ENCODE data around the gene GFM2. TPM values are rescaled to one million over a fixed set of nuclear protein-coding genes. Genes with fewer than 3 reads are reported as not detected.
A peak's percentile ranks its signal among the peaks of the same experiment; 100 is the strongest.

The GFM2 gene
- total RNA-seq, 6 experiments from 2014 or later, result 16.5 to 35.0 (median 29.7) TPM

DNA sequence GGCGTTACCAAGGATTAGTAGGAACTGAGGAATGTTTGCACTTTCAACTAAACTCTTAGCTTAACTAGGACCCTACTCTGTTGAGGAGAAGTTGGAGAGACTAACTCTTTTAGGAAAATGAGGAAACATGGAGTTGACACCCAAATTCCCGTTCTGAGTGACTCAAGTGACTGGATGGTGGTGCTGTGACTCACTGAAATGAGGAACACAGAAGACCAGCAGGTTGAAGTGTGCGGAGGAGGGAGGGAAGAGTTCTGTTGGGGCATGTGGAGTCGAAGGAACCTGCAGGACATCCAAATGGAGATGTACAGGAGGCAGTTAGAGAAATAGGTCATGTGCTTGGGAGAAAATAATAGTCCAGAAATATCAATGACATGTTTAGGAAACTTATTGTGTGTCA lies 73.7 kb downstream of the GFM2 start:
- peaks cover 3 to 34% (median 6%) of the 10 kb centered on the region in 4 donors for H3K36me3 ChIP-seq
- no peak overlapping the region for H3K4me3 ChIP-seq
- no peak for TF ChIP-seq POLR2A (IDR thresholded peaks at IDR 0.05)
- TF ChIP-seq, protein P1, sequence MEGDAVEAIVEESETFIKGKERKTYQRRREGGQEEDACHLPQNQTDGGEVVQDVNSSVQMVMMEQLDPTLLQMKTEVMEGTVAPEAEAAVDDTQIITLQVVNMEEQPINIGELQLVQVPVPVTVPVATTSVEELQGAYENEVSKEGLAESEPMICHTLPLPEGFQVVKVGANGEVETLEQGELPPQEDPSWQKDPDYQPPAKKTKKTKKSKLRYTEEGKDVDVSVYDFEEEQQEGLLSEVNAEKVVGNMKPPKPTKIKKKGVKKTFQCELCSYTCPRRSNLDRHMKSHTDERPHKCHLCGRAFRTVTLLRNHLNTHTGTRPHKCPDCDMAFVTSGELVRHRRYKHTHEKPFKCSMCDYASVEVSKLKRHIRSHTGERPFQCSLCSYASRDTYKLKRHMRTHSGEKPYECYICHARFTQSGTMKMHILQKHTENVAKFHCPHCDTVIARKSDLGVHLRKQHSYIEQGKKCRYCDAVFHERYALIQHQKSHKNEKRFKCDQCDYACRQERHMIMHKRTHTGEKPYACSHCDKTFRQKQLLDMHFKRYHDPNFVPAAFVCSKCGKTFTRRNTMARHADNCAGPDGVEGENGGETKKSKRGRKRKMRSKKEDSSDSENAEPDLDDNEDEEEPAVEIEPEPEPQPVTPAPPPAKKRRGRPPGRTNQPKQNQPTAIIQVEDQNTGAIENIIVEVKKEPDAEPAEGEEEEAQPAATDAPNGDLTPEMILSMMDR (IDR thresholded peaks at IDR 0.05), result no peak
- H3K27me3 ChIP-seq, result no peaks in the 10 kb centered on the region
- H3K4me1 ChIP-seq, result no peaks in the 10 kb centered on the region
- no peak overlapping the region for H3K27ac ChIP-seq
- H3K9me3 ChIP-seq, result no peaks in the 10 kb centered on the region
- ATAC-seq (no peak), DNase-seq (no peak)
- intact Hi-C loops (cut with DNase I), result no loop called here
- 91% methylated on average over 4 of the region's 4 CpGs for WGBS (ENCODE audit: insufficient coverage, low coverage, low lambda C conversion rate, missing lambda C conversion rate)

DNA sequence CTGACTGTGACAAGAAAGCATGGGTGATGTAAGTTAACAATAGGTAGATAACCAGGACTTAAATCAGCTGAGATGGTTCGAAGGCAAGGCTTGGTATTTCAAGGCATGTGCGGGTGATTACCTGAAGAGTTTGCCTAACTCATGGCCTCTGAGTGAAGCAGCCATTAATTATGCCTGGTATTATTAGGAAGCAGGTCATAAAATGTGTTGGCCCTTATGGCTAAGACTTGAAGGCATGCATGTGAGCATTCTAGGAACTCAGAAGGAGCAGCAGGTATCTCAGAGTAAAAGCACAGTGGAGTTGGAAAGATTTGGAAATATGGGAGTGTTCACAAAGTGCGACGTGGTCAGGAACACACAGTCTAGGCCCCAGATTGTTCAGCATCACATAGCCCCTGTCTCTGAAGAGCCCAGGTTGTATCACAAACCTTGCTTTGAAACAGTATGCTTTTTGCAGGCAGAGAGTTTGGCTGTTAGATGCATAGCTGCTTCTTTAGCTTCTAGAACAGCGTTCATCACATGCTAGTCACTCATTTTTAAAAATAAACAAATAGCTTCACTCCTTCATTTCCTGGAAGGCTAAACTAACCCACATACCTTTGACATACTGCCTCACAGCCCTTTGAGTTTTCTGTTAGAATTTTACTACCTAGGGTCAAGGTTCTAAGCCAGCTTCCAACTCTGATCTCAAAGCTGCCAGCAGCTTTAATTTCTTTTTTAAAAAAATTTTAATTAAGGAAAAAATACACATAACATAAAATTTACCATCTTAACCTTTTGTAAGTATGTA lies 79.8 kb downstream of the GFM2 start:
- H3K4me3 ChIP-seq, result no peak overlapping the region

DNA sequence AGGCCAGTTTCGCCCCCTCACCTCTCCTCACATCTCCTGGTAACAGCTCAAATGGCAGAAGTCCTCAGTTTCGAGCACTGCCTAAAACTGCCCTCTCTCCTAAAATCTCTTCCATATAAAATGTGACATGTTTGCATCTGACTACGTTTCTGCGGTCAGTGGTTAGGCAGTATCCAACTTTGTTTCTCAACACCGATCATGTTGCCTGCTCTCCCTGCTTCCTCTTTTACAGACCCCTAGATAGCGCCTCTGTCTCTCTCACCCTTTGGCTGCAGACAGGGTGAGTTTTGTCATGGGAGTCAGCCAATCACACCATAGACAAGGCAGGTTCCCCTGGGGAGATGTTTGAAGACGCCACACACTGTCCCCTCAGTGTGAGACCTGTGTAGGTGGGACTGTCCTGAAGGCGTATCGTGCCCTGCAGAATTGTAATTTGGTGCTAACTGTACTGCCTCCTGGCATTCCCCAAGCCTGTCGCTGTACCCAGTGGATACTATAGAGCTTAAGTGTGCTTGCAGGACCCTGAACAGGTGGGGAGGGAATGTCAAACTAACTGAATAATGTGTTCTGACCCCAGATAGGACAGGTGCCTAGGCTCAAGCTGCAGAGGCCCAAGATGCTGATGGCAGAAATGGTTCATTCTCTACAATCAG lies 80.8 kb downstream of the GFM2 start:
- ATAC-seq (peak in 3 of 4 donors; percentile 2 to 21 (median 17)), DNase-seq (no peak)
- Histone ChIP-seq H3K9me3 (no peaks in the 10 kb centered on the region), H3K27me3 (no peaks in the 10 kb centered on the region), H3K4me3 (peak overlapping the region; percentile 63 to 98 (median 74)), H3K4me1 (peaks cover 0 to 20% (median 3%) of the 10 kb centered on the region in 4 donors), H3K36me3 (peaks cover 0 to 12% (median 2%) of the 10 kb centered on the region in 4 donors), H3K27ac (peak overlapping the region; percentile 66 to 87 (median 84))
- WGBS (ENCODE audit: insufficient coverage, low coverage, low lambda C conversion rate, missing lambda C conversion rate), result 32% methylated on average over 5 of the region's 10 CpGs
- intact Hi-C loops (cut with DNase I), result no loop called here
- TF ChIP-seq POLR2A (IDR thresholded peaks at IDR 0.05), result peak; percentile 28
- TF ChIP-seq, protein P1 (IDR thresholded peaks at IDR 0.05), result no peak

More for the DNA sequence above, 79.8 kb downstream of the GFM2 start:
- Histone ChIP-seq H3K4me1 (peaks cover 0 to 20% (median 3%) of the 10 kb centered on the region in 4 donors), H3K36me3 (peaks cover 0 to 12% (median 2%) of the 10 kb centered on the region in 4 donors), H3K27ac (no peak overlapping the region), H3K9me3 (no peaks in the 10 kb centered on the region), H3K27me3 (no peaks in the 10 kb centered on the region)
- DNase-seq (no peak), ATAC-seq (peak in 1 of 4 donors; percentile 41)
- TF ChIP-seq, protein P1 (IDR thresholded peaks at IDR 0.05), result no peak
- no peak for TF ChIP-seq POLR2A (IDR thresholded peaks at IDR 0.05)
- intact Hi-C loops (cut with DNase I), result no loop called here
- WGBS (ENCODE audit: insufficient coverage, low coverage, low lambda C conversion rate, missing lambda C conversion rate), result 63% methylated on average over 3 of the region's 5 CpGs

DNA sequence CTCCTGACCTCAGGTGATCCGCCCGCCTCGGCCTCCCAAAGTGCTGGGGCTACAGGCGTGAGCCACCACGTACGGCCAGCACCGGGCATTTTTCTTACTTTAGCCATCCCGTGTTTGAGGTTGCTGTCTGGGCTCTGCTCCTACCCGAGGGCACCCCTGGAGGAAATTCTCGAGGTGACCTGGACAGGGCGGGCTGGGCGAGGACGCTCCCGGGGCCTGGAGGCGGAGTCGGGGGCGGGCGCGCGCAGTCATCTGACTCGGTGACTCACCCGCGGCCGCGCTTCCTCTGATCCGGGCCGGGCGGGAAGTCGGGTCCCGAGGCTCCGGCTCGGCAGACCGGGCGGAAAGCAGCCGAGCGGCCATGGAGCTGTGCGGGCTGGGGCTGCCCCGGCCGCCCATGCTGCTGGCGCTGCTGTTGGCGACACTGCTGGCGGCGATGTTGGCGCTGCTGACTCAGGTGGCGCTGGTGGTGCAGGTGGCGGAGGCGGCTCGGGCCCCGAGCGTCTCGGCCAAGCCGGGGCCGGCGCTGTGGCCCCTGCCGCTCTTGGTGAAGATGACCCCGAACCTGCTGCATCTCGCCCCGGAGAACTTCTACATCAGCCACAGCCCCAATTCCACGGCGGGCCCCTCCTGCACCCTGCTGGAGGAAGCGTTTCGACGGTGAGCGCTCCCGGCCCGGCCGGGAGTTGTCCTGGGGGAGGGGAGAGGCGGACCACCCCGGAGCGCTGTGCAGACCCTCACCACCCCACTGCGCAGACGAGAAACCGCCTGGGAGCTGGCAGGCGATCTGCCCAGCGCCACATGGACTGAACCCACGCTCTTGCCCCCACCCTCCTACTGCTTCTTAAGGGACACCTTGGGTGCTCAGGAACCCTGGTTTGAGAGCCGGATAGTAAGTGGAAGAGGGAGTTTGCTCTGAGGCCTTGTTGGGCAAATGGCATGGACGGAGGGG lies 81.7 kb downstream of the GFM2 start, which contains the start of gene HEXB:
Gene HEXB, plus strand, starts transcription at position 334 of the 952 bp plus-strand sequence. Its CDS starts 28 bp downstream, at position 362.
- intact Hi-C loops (cut with DNase I), result no loop called here
- ATAC-seq, result peak; percentile 96 to 99 (median 98)

More for the DNA sequence above, 81.7 kb downstream of the GFM2 start, which contains the start of gene HEXB:
- 3% methylated on average over 15 of the region's 78 CpGs for WGBS (ENCODE audit: insufficient coverage, low coverage, low lambda C conversion rate, missing lambda C conversion rate)
- TF ChIP-seq, protein P1 (IDR thresholded peaks at IDR 0.05), result peak in 2 of 4 donors; percentile 3 to 7
- TF ChIP-seq POLR2A (IDR thresholded peaks at IDR 0.05), result peak; percentile 97
- Histone ChIP-seq H3K27ac (peak within 1 kb of the TSS; percentile 66 to 87 (median 84)), H3K4me1 (peaks cover 0 to 20% (median 3%) of the 10 kb centered on the region in 4 donors), H3K9me3 (no peaks in the 10 kb centered on the region), H3K4me3 (peak within 1 kb of the TSS; percentile 63 to 98 (median 74)), H3K27me3 (no peaks in the 10 kb centered on the region), H3K36me3 (peaks cover 0 to 11% (median 0%) of the 10 kb centered on the region in 4 donors)
- peak; percentile 93 to 95 (median 94) for DNase-seq
